IMR-90 (cell line): ENCODE data around the gene CHPF. TPM values are rescaled to one million over a fixed set of nuclear protein-coding genes. Genes with fewer than 3 reads are reported as not detected.

ENCODE experiments used
- ATAC-seq: fragments of 200-7000 bp; cut with Tn5 transposase; 2 replicates; pipeline ENCODE4 v1.9.1; 2020; ENCODE audit warnings: low read depth, mild to moderate bottlenecking, moderate library complexity
- BruUV-seq: library from RNA; stranded (reverse); fragments of 400-500 nt; replicated peaks from 2 replicates; lab custom pipeline; 2021; lab: Mats Ljungman, UMichigan
- CTCF ChIA-PET: fragments of 300-600 bp; formaldehyde crosslinking; extraction: SDS; loops from one replicate; lab custom pipeline; 2021; ENCODE audit warnings: antibody characterized with exemption; lab: Yijun Ruan, JAX
- POLR2A ChIA-PET: fragments of 300-600 bp; sonication (Branson Sonifier 250); formaldehyde crosslinking; loops from one replicate; lab custom pipeline; 2022; ENCODE audit warnings: antibody characterized with exemption; ENCODE audit not compliant: unreplicated experiment; lab: Charles Lee
- DNase-seq: peaks from one replicate; pipeline ENCODE4 v3.0.0; 2013
- H2AFZ ChIP-seq: replicated peaks from 2 replicates; pipeline ENCODE3; 2013; ENCODE audit warnings: low read length, mild to moderate bottlenecking; ENCODE audit not compliant: poor library complexity
- H2AK5ac ChIP-seq: 2 replicates; pipeline ENCODE4 v1.6.1; 2013; ENCODE audit warnings: low read depth, low read length, inconsistent platforms
- H2AK9ac ChIP-seq: replicated peaks from 2 replicates; pipeline ENCODE3; 2013; ENCODE audit warnings: mild to moderate bottlenecking, low read depth, low read length, moderate library complexity; ENCODE audit not compliant: poor library complexity
- H2BK120ac ChIP-seq: 2 replicates; pipeline ENCODE4 v1.6.1; 2013; ENCODE audit warnings: low read depth, low read length, inconsistent platforms
- H2BK15ac ChIP-seq: 3 replicates; pipeline ENCODE4 v1.6.1; 2013; ENCODE audit warnings: low read depth, low read length, inconsistent platforms
- H2BK20ac ChIP-seq: 2 replicates; pipeline ENCODE4 v1.6.1; 2013; ENCODE audit warnings: low read depth, mild to moderate bottlenecking, inconsistent platforms, low read length, moderate library complexity
- H2BK5ac ChIP-seq: 2 replicates; pipeline ENCODE4 v1.6.1; 2013; ENCODE audit warnings: mild to moderate bottlenecking, low read depth, low read length, inconsistent platforms; ENCODE audit not compliant: poor library complexity, severe bottlenecking
- H3K14ac ChIP-seq: replicated peaks from 2 replicates; pipeline ENCODE4 v1.6.1; 2013; ENCODE audit warnings: low read depth, low read length, inconsistent platforms
- H3K18ac ChIP-seq: 2 replicates; pipeline ENCODE4 v1.6.1; 2013; ENCODE audit warnings: low read depth, low read length, control low read depth
- H3K23ac ChIP-seq: 2 replicates; pipeline ENCODE4 v1.6.1; 2013; ENCODE audit warnings: low read depth, low read length, inconsistent platforms
- H3K27ac ChIP-seq: 2 replicates; pipeline ENCODE4 v1.5.1; 2013; ENCODE audit warnings: mild to moderate bottlenecking, control low read depth, low read length; ENCODE audit not compliant: insufficient read depth
- H3K27me3 ChIP-seq: 2 replicates; pipeline ENCODE4 v1.6.1; 2013; ENCODE audit warnings: low read length; ENCODE audit not compliant: control insufficient read depth, insufficient read depth
- H3K36me3 ChIP-seq: 2 replicates; pipeline ENCODE4 v1.6.1; 2013; ENCODE audit warnings: low read length, mixed read lengths; ENCODE audit not compliant: control insufficient read depth, insufficient read depth
- H3K4ac ChIP-seq: 2 replicates; pipeline ENCODE4 v1.6.1; 2013; ENCODE audit warnings: low read depth, low read length, inconsistent platforms
- H3K4me1 ChIP-seq: 2 replicates; pipeline ENCODE4 v1.6.1; 2013; ENCODE audit warnings: low read length, mixed read lengths; ENCODE audit not compliant: control insufficient read depth, insufficient read depth
- H3K4me2 ChIP-seq: 2 replicates; pipeline ENCODE4 v1.6.1; 2013; ENCODE audit warnings: low read depth, mild to moderate bottlenecking, control low read depth, low read length, moderate library complexity
- H3K4me3 ChIP-seq: 2 replicates; pipeline ENCODE4 v1.5.1; 2013; ENCODE audit warnings: low read depth, mild to moderate bottlenecking, control low read depth, low read length, moderate library complexity; ENCODE audit not compliant: insufficient read depth
- H3K56ac ChIP-seq: 2 replicates; pipeline ENCODE4 v1.6.1; 2013; ENCODE audit warnings: low read length, inconsistent platforms; ENCODE audit not compliant: insufficient read depth; ENCODE audit errors: extremely low read depth
- H3K79me1 ChIP-seq, 2 experiments: 2 replicates each; pipeline ENCODE4 v1.6.1; 2013; ENCODE audit warnings: low read length in 2 of 2, inconsistent platforms in 1 of 2, low read depth in 1 of 2
- H3K9ac ChIP-seq: 2 replicates; pipeline ENCODE4 v1.6.1; 2013; ENCODE audit warnings: low read depth, low read length, control low read depth
- H3K9me1 ChIP-seq: 2 replicates; pipeline ENCODE4 v1.6.1; 2013; ENCODE audit warnings: low read length, inconsistent platforms; ENCODE audit not compliant: insufficient read depth
- H3K9me3 ChIP-seq: 2 replicates; pipeline ENCODE4 v1.6.1; 2013; ENCODE audit warnings: low read length; ENCODE audit not compliant: control insufficient read depth, insufficient read depth
- H4K20me1 ChIP-seq: 2 replicates; pipeline ENCODE4 v1.6.1; 2013; ENCODE audit warnings: low read length, inconsistent platforms; ENCODE audit not compliant: insufficient read depth
- H4K5ac ChIP-seq: 2 replicates; pipeline ENCODE4 v1.6.1; 2013; ENCODE audit warnings: mild to moderate bottlenecking, low read depth, low read length, control low read depth
- H4K8ac ChIP-seq, 2 experiments: 2 replicates each; pipeline ENCODE4 v1.6.1; 2013; ENCODE audit warnings: low read depth in 2 of 2, low read length in 2 of 2, control low read depth in 1 of 2, inconsistent platforms in 1 of 2
- H4K91ac ChIP-seq: 2 replicates; pipeline ENCODE4 v1.6.1; 2013; ENCODE audit warnings: low read depth, low read length, inconsistent platforms; ENCODE audit not compliant: insufficient read depth
- BHLHE40 ChIP-seq: fragments of 150-350 bp; IDR thresholded peaks from 2 replicates; pipeline ENCODE4 v1.6.1; 2016; ENCODE audit warnings: mild to moderate bottlenecking, low read depth, low read length
- CEBPB ChIP-seq: IDR thresholded peaks from 2 replicates; pipeline ENCODE4 v1.6.1; 2012; ENCODE audit warnings: low read depth, low read length, improper control_type of control experiment
- CHD1 ChIP-seq: IDR thresholded peaks from 2 replicates; pipeline ENCODE4 v1.6.1; 2012; ENCODE audit warnings: low read depth, low read length, improper control_type of control experiment
- CTCF ChIP-seq: conservative IDR thresholded peaks from 2 replicates; pipeline ENCODE4 v1.5.1; 2012; ENCODE audit warnings: mild to moderate bottlenecking, low read depth, low read length, improper control_type of control experiment
- FOS ChIP-seq: fragments of 150-350 bp; IDR thresholded peaks from 2 replicates; pipeline ENCODE4 v1.6.1; 2016; ENCODE audit warnings: low read depth, low read length
- MAFK ChIP-seq: IDR thresholded peaks from 2 replicates; pipeline ENCODE4 v1.6.1; 2012; ENCODE audit warnings: low read depth, low read length, improper control_type of control experiment
- MAZ ChIP-seq: IDR thresholded peaks from 2 replicates; pipeline ENCODE4 v1.6.1; 2012; ENCODE audit warnings: low read depth, mild to moderate bottlenecking, low read length, improper control_type of control experiment, moderate library complexity, borderline replicate concordance
- MXI1 ChIP-seq: IDR thresholded peaks from 2 replicates; pipeline ENCODE4 v1.6.1; 2012; ENCODE audit warnings: low read depth, mild to moderate bottlenecking, low read length, moderate library complexity, borderline replicate concordance
- NFE2L2 ChIP-seq: fragments of 150-350 bp; IDR thresholded peaks from 2 replicates; pipeline ENCODE4 v1.6.1; 2016; ENCODE audit warnings: low read depth, mild to moderate bottlenecking, low read length
- POLR2A ChIP-seq: IDR thresholded peaks from 2 replicates; pipeline ENCODE4 v1.6.1; 2012; ENCODE audit warnings: mild to moderate bottlenecking, low read depth, low read length
- RAD21 ChIP-seq: IDR thresholded peaks from 2 replicates; pipeline ENCODE4 v1.6.1; 2012; ENCODE audit warnings: low read length, improper control_type of control experiment
- RCOR1 ChIP-seq: IDR thresholded peaks from 2 replicates; pipeline ENCODE4 v1.6.1; 2012; ENCODE audit warnings: mild to moderate bottlenecking, low read length, improper control_type of control experiment; ENCODE audit not compliant: insufficient replicate concordance
- RFX5 ChIP-seq: IDR thresholded peaks from 2 replicates; pipeline ENCODE4 v1.8.0; 2012; ENCODE audit warnings: low read depth, mild to moderate bottlenecking, low read length, moderate library complexity
- SMC3 ChIP-seq: fragments of 150-350 bp; IDR thresholded peaks from 2 replicates; pipeline ENCODE4 v1.6.1; 2016; ENCODE audit warnings: low read depth, mild to moderate bottlenecking, antibody characterized with exemption, low read length, moderate library complexity
- USF2 ChIP-seq: fragments of 150-350 bp; IDR thresholded peaks from 2 replicates; pipeline ENCODE4 v1.6.1; 2017; ENCODE audit warnings: mild to moderate bottlenecking, antibody characterized with exemption, low read length, low read depth
- WGBS, 2 experiments: methylation state at CpG; one replicate each; pipeline versions ENCODE4 v1.1.5 to v1.1.7; 2013; ENCODE audit warnings: missing lambda C conversion rate in 2 of 2; ENCODE audit not compliant: insufficient read length in 1 of 2; ENCODE audit errors: extremely low coverage in 2 of 2; 5-methylcytosine and 5-hydroxymethylcytosine counted together
- dilution Hi-C: fragments of 300-500 bp; cut with HindIII; formaldehyde crosslinking; loops from one replicate; pipeline ENCODE4 v1.14.3; 2018; ENCODE audit warnings: low sequenced_read_pairs; ENCODE audit not compliant: unreplicated experiment
- in situ Hi-C: fragments of 300-500 bp; cut with MboI; formaldehyde crosslinking; loops from 3 replicates; pipeline ENCODE4 v1.14.3; 2019; ENCODE audit warnings: low sequenced_read_pairs, inconsistent platforms, mixed read lengths
- intact Hi-C: fragments of 100-400 bp; cut with micrococcal nuclease; formaldehyde crosslinking; loops from 2 replicates; pipeline ENCODE4 v1.10.0; 2022
- polyA plus RNA-seq, 3 experiments: library from polyadenylated mRNA; depleted of rRNA; stranded (reverse); fragments of >200 nt; gene quantifications; 2 replicates each; pipeline ENCODE4 v1.2.3, GENCODE V29; 2012; ENCODE audit warnings: low replicate concordance in 1 of 3
- total RNA-seq: library from RNA; depleted of rRNA; stranded (reverse); fragments of >200 nt; gene quantifications from 2 replicates; pipeline ENCODE4 v1.2.3, GENCODE V29; 2012

Gene CHPF
- total and polyA plus RNA-seq, 2 of the 4 experiments (the other 2 are of a cell fraction) = 24.0 to 115 TPM

GRCh38 chr2:219554350-219554749, 10.7 kb upstream of the CHPF start:
- H3K9ac ChIP-seq = no peak overlapping the region
- no peak overlapping the region for H3K14ac ChIP-seq
- no peak overlapping the region for H2BK120ac ChIP-seq
- no peak overlapping the region for H3K4ac ChIP-seq
- no peak overlapping the region for H4K8ac ChIP-seq
- no peak overlapping the region for H2BK15ac ChIP-seq
- in situ Hi-C loops (no loop called here), intact Hi-C loops (no loop called here), dilution Hi-C loops (no loop called here)
- H3K36me3 ChIP-seq = no peaks in the 10 kb centered on the region
- no peak for TF ChIP-seq USF2
- TF ChIP-seq MXI1 = no peak
- no peak for TF ChIP-seq FOS
- TF ChIP-seq MAFK = no peak
- TF ChIP-seq POLR2A = no peak
- TF ChIP-seq BHLHE40 = no peak
- no peak for TF ChIP-seq RAD21
- no peak for TF ChIP-seq RFX5
- no peak for TF ChIP-seq NFE2L2
- TF ChIP-seq CHD1 = no peak
- TF ChIP-seq MAZ = no peak
- TF ChIP-seq CTCF = no peak
- TF ChIP-seq SMC3 = no peak
- TF ChIP-seq RCOR1 = no peak
- no peak for TF ChIP-seq CEBPB
- peaks cover 8% of the 10 kb centered on the region; the same call in 1 of the 2 replicates for H3K4me1 ChIP-seq
- no peaks in the 10 kb centered on the region for H3K27me3 ChIP-seq
- no peak overlapping the region for H2AK5ac ChIP-seq
- H3K9me1 ChIP-seq = no peaks in the 10 kb centered on the region
- POLR2A ChIA-PET = no interaction called here
- 100% methylated on average over 6 of the region's 15 CpGs; no CpG with 5 or more reads in 1 of the 2 experiments for WGBS, 2 experiments
- no peak overlapping the region for H3K27ac ChIP-seq
- H3K18ac ChIP-seq = no peak overlapping the region
- no peak overlapping the region for H2BK5ac ChIP-seq
- BruUV-seq = no TSS peak
- no peak overlapping the region for H4K91ac ChIP-seq
- DNase-seq (no peak), ATAC-seq (no peak)
- H3K4me3 ChIP-seq = no peak overlapping the region
- H2AFZ ChIP-seq = no peak overlapping the region
- no peak overlapping the region for H3K4me2 ChIP-seq
- H4K20me1 ChIP-seq = no peaks in the 10 kb centered on the region; the same call in 1 of the 2 replicates
- H2AK9ac ChIP-seq = no peak overlapping the region
- no peak overlapping the region for H2BK20ac ChIP-seq
- H4K5ac ChIP-seq = no peak overlapping the region
- CTCF ChIA-PET = no interaction called here
- no peaks in the 10 kb centered on the region for H3K9me3 ChIP-seq
- no peak overlapping the region for H3K56ac ChIP-seq
- H3K79me1 ChIP-seq = no peaks in the 10 kb centered on the region
- H3K23ac ChIP-seq = no peak overlapping the region
